NCI-H128 (cell line): ENCODE results near the gene AKAP5.
A peak's percentile ranks its signal among the peaks of the same experiment; 100 is the strongest.

ENCODE experiments used
- DNase-seq: peaks from one replicate; lab custom pipeline; 2025; ENCODE audit not compliant: unreplicated experiment; lab: John Stamatoyannopoulos, UW

The AKAP5 gene

DNA sequence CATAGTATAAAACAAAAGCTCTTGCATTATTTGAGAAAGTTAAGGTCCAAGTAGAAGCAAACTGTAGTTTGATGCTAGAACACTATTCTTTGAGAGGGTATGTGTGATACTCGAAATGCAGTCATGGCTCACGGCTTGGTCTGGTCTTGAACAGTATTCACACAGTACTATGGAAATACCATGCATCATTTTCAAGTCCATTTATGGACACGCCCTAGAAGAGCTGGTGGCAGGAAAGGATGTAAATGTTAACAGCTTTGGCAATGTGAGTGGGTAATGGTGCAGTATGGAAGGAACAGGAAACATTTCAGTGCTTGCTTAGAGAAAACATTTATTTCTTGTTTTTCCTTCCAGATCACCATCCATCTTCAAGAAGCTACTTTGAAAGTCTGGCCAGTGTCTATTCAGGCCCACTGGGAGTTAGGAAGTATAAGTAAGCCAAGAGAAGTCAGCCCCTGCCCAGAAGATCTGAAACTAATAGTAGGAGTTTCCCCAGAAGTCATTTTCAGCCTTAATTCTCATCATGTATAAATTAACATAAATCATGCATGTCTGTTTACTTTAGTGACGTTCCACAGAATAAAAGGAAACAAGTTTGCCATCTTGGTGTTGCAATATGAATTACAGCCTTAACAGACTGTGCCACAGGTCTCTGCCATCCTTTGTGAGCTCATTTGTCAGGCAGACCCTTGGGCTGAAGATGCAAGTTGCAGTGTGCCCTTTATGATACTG, 5.7 kb upstream of the AKAP5 start:
- DNase-seq = no peak

DNA sequence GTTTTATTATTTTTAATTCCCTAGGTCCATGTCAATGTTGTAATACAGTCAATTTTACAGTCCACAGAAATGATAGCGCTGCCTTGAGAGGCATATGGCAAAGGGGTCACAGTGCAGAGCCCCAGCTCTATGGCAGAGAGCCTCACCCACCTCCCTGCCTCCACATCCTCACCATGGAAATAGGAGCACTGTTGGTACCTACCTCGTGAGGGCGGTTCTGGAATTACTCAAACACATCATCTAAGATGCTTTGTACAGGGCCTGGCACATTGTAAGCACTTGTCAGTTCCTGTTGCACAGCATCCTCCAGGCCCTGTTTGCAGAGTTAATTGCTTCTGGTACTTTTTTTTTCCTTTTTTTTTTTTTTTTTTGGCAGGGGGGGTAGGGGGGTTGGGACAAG, 4.1 kb upstream of the AKAP5 start:
- no peak for DNase-seq

DNA sequence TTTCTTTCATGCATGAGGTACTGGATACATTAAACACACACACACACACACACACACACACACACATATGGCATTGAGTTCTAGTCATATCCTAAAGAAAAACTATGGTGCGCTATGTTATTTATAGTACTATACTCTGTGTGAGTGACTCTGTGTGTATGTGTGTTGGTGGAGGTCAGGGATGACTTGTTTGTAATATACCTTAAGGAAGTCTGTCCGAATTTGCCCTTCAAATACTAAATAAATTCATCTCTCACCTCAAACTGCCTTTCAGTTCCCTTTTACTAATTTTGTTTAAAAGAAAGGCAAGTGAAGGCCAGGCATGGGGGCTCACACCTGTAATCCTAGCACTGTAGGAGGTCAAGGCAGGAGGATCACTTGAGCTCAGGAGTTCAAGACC, 2.1 kb upstream of the AKAP5 start:
- no peak for DNase-seq

DNA sequence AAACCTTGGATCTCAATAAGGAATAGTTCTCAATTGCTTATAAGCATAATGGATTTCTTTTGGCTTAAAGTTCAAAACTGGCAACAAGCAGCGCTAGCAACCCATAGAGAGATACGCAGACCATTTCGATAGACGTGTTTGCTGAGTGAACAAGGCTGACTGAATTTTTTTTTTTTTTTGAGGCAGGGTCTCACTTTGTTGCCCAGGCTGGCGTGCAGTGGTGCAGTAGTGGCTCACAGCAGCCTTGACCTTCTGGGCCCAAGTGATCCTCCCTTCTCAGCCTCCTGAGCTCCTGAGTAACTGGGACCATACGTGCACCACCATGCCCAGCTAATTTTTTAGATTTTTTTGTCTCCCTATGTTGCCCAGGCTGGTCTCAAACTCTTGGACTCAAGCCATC, 1.4 kb upstream of the AKAP5 start:
- no peak for DNase-seq

DNA sequence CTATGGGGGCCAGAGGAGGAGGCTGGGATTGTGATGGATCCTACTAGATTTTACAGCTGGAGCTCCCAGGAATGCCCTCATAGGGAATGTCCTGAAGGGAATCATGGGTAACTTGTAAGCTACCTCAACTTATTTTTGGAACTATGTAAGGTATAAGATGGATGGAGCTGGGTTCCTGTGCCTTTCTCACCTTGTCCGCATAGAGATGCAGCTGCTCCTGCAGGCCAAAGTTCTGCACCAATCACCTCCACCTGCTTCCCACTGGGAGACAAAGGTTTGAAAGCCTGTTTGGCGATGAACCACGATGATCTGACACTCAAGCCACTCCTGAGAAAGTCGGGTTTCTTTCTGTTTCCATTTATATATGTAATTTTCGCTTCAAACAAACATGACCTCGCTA, 648 bp upstream of the AKAP5 start:
- no peak for DNase-seq

DNA sequence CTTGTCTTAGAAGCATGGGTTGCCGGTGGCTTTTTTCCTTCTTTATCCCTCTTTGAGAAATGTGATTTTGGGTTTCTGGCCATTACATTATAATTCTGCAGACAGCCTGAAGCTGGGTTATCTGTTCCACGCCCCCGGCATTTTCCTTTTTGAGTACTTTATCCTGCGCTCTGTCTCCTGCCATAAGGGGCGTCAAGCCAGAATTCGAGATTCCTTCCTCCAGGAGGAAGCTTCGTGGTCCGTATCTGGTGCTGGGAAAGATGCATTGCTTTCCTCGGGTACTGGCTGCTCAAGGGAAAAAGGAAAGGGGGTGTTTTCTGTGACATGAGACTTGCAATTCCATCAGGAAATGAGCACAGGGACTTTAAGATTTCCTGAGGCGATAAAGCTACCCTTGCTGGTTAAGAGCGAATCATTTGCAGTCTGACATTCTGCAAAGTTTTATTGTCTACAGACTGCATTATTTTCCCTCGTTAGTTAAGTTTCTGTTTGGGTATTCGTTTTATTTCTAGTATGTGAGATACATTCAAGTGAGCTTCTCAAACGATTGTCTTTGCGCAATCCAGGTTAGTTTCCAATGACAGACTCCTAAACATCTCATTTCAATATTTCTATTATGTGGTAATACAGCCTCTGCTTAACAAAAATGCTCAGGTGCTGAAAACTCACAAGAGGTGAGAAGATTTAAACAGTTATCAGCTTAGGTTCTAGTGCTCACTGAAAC, 694 bp downstream of the AKAP5 start:
- DNase-seq = peak; percentile 17

DNA sequence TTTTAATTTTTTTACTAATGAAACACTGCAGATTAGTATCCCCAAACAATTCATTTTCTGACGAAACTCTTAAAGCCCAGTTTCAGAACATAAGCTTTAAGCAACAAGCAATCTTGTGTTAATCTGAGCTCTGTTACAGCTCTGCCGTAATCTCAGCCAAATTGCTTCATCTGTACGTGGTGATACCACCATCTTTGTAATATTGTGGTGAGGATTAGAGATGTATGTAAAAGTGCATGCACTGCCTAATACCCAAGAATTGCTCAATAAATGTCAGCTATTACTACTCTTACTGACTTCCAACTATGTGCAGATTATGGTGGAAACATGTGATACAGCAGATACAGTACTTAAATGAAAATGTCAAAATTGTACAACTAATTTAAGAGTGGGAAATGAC, 1.8 kb downstream of the AKAP5 start:
- no peak for DNase-seq

DNA sequence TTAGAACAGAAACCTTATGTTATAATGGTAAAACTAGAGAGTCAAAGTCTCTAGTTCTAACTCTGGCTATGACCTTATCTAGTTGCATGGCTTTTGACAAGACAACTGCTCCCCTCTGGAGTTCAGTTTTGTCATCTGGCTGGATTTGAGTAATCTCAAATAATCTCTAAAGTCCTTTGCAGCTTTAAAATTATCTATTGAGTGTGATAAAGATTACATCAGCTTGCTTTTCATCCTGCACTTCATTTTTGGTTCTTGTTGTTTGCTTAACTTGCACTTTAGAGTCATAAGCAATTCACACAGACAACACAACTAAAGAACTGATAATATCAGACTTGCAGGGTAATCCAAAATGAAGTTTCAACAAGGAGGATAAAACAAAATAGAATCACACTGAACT, 2.3 kb downstream of the AKAP5 start:
- no peak for DNase-seq

DNA sequence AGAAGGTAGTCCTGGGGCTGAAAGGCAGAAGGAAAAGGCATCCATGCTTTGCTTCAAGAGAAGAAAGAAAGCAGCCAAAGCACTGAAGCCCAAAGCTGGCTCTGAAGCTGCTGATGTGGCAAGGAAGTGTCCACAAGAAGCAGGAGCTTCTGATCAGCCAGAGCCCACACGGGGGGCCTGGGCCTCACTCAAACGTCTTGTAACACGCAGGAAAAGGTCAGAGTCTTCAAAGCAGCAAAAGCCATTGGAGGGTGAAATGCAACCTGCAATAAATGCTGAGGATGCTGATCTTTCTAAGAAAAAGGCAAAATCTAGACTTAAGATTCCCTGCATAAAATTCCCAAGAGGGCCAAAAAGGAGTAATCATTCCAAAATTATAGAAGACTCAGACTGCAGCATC, 3.2 kb downstream of the AKAP5 start:
- DNase-seq = no peak

DNA sequence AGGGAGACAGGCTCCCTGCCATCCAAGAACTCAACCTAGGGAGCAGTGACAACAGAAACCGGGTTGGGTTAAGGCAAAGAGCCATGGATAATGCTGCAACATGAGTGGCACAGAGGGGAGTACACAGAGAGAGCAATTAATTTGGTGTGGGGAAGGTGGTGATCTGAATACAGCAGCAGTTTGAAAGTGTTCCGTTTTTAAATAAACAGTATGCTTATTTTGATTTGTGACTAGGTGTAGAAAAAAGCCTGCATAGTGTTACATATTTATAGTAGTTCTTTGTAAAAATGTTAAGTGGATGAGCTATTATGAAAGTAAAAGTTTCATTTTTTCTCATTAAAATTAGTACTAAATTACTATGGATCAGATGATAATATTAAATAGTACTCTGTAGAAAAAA, 8.7 kb downstream of the AKAP5 start:
- peak; percentile 10 for DNase-seq

DNA sequence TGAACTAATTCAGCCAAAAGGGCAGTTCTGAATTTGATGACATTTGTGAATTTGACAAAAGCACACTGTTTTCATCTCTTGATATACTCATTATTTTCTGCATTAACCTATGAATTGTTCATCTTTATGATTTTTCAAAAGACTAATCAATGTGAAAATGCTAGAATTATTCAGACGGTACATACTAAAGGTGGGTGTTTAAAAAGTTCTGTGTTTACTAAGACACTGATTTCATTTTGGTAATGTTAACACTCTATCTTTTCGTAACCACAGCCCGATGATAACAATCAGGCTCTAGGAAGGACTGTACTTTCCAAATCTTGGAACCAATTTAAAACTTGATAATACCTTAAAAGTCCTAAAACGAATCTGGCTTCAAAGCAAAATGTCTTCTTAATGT, 9.4 kb downstream of the AKAP5 start:
- DNase-seq = no peak

DNA sequence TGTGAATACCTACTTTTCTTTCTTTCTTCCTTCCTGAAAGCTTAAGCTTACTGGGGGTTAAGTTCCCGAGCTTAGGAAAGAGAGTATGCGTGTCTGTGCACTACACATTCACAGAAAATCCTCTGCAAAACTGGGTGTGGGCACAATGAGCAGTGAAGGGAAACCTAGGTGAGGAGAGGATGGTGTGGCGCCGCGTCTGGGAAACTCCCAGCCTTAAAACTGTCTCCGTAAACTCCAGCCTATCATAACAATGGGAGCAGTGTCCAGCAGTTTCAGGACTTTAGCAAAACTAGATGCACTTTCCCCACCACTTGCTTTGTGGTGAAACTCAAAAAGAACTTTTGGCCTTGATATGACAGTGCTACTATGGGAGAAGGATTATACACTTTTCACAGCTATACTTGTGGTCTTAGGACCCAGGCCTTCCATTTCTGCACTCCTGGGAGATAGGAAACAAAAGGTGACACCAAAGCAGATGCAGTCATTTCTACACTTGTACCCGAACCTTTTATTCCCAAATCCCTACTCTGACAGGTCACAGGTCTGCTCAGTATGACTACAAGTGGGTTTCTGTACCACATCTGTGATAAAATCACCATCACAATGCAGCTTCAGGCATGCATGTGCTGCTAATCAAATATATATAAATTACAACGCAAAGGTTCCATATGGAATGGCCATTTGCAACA, 10.4 kb downstream of the AKAP5 start:
- DNase-seq = no peak

DNA sequence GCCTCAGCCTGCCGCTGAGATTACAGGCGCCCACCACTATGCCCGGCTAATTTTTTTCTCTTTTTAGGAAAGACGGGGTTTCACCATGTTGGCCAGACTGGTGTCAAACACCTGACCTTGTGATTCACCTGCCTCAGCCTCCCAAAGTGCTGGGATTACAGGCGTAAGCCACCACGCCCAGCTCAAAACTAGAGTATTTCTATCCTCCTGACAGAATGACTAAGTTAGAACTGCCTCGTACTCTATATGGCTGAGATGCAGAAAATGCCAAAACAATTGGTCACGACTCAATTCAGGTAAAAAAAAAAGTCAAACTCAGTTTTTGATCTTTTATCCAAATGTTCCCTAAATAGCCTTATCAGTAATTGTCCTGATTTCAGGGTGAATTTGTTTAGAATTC, 11.1 kb downstream of the AKAP5 start:
- no peak for DNase-seq

DNA sequence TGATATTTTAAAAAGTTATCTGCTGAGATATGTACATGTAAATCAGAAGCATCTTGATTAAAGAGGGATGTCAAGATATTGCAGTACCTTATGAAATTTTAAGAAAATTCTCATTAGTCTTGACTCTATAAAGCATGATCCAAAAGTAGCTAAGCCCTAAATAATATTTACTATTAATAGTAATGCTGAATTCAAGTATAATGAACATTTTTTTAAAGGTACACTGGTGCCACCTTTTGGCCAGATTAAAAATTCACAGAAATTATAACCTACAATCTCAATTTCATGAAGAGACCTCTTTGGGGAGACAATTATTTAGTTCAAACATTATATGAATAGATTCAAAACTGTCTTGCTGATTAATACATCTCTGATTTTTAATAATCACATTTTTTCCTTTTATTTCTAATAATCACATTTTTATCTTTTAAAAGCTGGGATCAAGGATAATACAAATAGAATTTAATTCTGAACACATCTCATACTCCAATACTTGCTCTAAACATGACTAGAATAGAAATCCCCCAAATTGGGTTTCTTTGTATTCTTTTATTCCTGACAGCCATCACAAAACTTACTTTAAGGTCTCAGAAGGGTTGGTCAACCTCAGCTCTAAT, 13.4 kb downstream of the AKAP5 start:
- no peak for DNase-seq

DNA sequence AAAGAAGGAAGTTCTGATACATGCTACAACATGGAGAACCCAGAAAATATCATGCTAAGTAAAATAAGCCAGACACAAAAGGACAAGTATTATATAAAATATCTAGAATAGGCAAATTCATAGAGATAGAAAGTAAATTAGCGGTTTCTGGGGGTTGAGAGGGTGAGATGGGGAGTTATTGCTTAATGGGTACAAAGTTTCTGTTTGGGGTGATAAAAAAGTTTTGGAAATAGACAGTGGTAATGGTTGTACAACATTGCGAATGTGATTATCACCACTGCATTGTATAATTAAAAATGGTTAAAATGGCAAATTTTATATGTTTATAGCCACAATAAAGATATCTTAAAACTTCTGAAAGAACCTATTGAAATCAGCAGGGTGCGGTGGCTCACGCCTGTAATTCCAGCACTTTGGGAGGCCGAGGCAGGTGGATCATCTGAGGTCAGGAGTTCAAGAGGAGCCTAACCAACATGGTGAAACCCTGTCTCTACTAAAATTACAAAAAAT, 23.3 kb downstream of the AKAP5 start:
- DNase-seq = no peak

DNA sequence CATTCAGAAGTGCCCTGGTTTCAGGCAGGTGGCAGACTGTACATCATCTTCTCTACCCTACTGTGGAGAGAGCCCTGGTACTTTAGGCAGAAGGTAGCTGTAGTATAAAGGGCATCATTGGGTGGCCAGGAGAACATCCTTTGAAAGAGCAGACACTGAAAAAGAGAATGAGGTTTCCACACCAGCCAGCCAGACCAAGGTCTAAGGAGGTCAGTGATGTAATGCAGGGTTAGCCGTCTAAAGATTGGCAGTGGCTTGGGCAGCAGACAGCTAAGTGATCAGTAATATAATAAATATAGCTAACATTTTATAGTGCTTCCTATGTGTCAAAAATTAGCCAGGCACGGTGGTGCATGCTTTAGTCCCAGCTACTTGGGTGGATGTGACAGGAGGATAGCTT, 26.3 kb downstream of the AKAP5 start:
- DNase-seq = no peak

DNA sequence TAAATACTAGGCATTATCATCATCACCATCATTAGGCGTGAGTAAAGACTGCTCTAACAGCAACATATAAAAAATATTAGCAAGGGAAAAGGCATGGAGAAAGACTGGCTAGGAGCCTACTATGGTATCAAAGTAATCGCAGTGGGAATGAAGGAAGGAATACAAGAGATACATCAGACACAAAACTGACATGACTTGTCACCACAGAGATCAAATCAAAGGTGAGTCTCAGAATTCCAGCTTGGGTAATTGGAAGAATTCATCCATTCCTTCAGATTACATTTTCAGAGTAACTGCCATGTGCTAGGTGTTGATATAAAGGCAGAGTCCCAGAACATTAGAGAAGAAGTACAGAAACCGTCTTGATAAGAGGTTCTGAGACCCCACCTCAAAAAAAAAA, 28.2 kb downstream of the AKAP5 start:
- DNase-seq = no peak

DNA sequence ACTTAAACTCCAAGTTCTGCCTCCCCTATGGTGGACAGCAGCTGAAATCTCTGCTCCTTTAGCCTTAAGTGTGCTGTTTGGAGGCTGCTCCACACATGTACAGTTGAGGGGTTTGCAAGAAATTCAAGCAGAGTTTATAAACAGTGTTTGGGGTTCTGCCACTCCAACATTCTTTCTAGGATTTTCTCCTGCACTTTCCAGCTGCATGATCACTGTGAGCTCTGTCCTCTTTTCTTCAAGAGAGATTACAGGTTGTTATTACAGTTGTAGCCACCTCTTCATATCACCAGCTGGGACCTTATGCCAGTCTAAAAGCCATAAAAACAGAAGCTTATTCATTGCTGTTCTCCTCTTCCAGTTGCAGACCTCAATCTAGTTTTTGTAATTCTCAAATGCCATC, 30.0 kb downstream of the AKAP5 start:
- no peak for DNase-seq

DNA sequence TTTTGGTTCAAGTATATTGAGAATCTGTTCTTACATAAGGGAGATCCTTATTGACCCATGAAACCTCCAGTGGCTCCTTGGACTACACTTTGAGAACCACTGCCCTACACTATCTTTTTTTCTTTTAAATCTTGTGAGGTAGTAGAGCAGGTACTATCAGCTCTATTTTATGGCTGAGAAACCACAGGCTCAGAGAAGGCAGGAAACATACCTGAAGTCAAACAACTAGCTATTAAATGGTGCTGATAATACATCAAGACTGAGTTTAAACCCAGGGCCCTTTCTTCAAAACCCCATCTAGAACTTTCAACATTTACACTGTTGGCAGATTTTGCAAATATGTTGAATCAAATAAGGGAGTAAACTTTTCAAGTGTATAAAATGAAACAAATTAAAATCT, 31.5 kb downstream of the AKAP5 start:
- no peak for DNase-seq

DNA sequence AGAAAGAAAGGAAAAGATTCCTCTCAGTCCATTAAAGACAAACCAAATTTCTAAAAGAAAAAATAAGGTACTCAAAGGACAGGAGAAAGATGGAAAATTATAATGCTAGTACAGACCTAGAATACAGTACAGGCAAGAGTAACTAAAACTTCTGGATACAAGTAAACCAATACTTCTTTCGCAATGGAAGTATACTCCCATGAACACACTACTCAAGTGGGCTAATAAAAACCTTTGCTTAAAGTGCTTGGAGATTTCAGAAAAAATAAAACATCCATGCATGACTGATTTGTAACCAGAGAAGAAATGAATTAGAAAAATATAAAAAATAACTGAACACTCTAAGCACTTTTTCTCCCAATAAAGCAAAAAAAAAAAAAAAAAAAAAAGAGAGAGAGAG, 34.8 kb downstream of the AKAP5 start:
- DNase-seq = no peak

DNA sequence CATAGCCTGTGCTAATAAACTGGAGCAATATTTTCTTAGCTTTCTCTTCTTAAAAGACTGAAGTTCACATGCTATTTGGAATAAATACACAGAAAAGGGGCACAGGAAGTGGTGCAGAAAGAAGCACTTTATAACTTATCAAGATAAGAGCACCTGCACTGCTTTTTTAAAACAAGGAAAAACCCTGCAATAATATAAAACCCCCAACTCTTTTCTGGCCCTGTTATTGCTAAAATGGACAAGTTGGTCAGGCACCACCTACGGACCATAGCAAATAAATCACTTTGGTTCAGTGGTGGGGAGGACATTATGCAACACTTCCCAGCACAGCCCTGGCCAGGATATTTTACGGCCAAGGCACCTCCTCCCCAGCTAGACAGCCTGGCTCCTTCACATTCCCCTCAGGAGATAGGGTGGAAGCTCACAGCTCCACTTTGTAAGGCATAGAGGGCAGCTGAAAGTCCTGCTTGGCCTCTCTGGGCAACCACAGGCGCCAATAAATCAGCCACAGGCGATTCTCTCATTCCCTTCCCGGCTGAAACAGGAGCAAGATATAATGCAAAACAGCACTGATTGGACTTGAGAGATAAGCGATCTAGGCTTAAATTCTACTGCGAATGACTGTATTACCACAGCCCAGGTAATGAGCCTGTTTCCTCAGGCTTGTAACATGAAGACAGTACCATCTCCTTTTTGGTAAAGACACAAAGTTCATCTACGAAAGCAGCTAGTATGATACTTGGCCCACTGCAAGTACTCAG, 36.3 kb downstream of the AKAP5 start:
- no peak for DNase-seq
